ENCODE measurements around the gene NUDT21.

NUDT21 gene

GRCh38 chr16:56419740-56420548 is 31.2 kb downstream of the NUDT21 start:
- no peak overlapping the region for H3K4me3 ChIP-seq (ENCODE audit: low read depth, low read length)
- no peak for TF ChIP-seq CTCF (IDR thresholded peaks at IDR 0.05; ENCODE audit: borderline replicate concordance, insufficient read depth, low read depth, low read length)

DNA sequence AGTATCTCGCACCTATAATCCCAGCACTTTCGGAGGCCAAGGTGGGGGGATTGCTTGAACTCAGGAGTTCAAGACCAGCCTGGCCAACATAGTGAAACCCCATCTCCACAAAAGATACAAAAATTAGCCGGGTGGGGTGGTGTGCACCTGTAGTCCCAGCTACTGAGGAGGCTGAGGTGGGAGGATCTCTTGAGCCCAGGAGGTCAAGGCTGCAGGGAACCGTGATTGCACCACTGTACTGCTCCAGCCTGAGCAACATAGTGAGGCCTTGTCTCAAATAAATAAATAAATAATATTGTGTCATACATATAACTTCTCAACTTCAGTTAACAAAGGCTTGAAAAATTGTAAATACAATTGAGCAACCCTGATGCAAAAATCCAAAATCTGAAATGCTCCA is 34.0 kb downstream of the NUDT21 start:
- no peak for TF ChIP-seq CTCF (IDR thresholded peaks at IDR 0.05; ENCODE audit: borderline replicate concordance, insufficient read depth, low read depth, low read length)
- no peak overlapping the region for H3K4me3 ChIP-seq (ENCODE audit: low read depth, low read length)

DNA sequence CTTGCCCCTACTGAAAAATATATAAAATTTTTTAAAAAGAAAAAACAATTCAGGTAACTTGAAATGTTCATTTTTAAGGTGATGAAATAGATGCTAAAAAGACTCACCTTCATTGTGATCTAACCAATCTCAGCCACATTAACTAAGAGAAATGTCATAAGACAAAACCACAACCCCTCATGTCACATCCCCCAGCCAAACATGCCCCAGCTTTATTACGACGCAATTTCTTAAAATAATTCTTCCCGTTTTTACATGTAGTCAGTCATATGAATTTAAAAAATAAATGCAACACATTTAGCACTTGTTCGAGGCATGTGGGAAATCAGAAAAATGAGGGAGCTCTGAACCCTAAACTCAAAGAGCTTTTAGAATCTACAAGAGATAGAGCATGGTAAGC is 35.3 kb downstream of the NUDT21 start:
- TF ChIP-seq CTCF (IDR thresholded peaks at IDR 0.05; ENCODE audit: borderline replicate concordance, insufficient read depth, low read depth, low read length): no peak
- no peak overlapping the region for H3K4me3 ChIP-seq (ENCODE audit: low read depth, low read length)

- H3K4me3 ChIP-seq (ENCODE audit: low read depth, low read length): no peak overlapping the region
- TF ChIP-seq CTCF (IDR thresholded peaks at IDR 0.05; ENCODE audit: borderline replicate concordance, insufficient read depth, low read depth, low read length): no peak
Measured at GRCh38 chr16:56414366-56414765, 36.8 kb downstream of the NUDT21 start.

DNA sequence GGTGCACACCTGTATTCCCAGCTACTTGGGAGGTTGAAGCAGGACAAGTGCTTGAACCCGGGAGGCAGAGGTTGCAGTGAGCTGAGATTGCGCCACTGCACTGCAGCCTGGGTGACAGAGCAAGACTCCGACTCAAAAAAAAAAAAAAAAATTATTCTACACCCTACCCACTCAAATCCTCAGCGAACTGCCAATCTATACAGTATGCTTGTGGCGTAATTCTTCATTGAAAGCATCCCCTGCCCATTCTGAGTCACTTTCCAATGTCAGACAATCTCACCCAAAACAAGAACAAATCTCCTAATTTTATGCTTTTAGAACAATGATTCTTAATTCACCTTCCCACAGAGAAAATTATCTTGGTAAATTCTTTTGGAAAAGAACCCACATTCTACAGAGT is 37.8 kb downstream of the NUDT21 start:
- TF ChIP-seq CTCF (IDR thresholded peaks at IDR 0.05; ENCODE audit: borderline replicate concordance, insufficient read depth, low read depth, low read length): no peak
- H3K4me3 ChIP-seq (ENCODE audit: low read depth, low read length): no peak overlapping the region

DNA sequence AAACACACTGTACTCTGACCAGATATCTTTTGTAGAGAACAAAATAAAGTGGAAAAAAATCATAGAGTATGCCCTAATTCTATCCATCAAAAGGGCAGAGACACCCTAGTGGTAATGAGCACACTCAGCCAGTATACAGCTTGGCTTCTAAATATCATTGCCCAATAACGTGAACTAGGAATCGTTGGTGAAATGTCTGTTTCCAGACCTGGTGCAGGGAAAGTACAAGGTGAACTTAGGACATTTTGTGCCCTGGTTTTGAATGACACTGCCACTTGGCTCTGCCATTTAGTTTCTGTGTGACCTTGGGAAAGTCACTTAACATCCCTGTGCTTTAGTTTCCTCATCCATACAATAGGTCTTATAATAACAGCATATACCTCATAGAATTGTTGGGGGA is 39.5 kb downstream of the NUDT21 start:
- H3K4me3 ChIP-seq (ENCODE audit: low read depth, low read length): no peak overlapping the region
- TF ChIP-seq CTCF (IDR thresholded peaks at IDR 0.05; ENCODE audit: borderline replicate concordance, insufficient read depth, low read depth, low read length): no peak

DNA sequence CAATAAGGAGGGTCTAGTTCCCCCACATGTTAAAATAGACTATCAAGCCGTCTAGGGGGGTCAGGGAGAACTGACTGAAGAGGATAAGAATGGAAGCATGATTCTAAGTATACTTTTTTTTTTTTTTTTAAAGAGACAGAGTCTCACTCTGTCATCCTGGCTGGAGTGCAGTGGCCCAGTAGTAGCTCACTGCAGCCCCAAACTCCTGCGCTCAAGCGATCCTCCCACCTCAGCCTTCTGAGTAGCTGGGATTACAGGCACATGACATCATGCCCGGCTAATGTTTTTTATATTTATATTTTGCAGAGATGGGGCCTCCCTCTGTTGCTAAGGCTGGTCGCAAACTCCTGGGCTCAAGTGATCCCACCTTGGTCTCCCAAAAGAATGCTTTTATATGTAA is 40.0 kb downstream of the NUDT21 start:
- no peak for TF ChIP-seq CTCF (IDR thresholded peaks at IDR 0.05; ENCODE audit: borderline replicate concordance, insufficient read depth, low read depth, low read length)
- H3K4me3 ChIP-seq (ENCODE audit: low read depth, low read length): no peak overlapping the region

Measured in GM12875 (cell line).